ENCODE results near the gene DPP4. TPM values are rescaled to one million over a fixed set of nuclear protein-coding genes. Genes with fewer than 3 reads are reported as not detected.

The DPP4 gene
- not detected in 2 replicates for total RNA-seq
- long read RNA-seq: 0 reads

DNA sequence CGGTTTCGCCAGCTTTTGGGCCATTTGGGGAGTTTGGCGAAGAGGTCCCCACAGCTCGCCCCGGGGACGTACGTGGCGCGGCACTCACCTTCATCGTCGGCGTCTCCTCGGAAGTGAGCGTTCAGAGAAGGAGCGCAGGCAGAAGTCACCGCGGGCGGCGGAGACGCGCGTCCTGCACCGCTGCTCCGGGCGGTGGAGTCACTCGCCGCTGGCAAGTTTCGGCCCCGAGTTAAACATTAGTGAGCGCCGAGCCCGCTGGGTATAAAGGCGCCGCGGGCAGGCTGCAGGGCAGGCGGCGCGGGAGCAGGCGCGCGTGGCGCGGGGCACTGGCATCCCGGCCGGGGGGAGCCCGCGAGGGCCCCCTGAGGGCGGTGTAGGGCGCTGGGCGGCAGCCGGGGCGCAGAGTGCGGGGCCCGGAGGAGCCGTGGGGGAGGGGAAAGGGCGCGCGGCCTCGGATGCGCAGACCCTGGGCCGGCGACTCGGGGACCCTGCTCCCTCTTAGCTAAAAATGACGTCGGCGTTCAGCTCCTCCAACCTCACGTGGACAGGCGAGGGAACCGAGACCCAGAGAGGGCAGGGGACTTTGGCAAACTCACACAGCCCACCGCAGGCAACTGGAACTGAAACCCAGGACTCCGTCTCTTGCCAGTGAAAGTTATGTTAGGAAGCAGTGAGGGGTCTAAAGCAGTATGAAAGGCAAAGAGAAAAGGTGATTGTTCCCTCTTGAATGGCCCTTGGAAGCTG, at the start of gene DPP4:
Gene DPP4, minus strand, starts transcription at position 328 of the 744 bp plus-strand sequence. Its CDS starts 234 bp downstream, at position 94.
- Mint-ChIP-seq H3K27me3 (ENCODE audit: unreplicated experiment) (peaks cover 30% of the 10 kb centered on the region), H3K4me3 (ENCODE audit: unreplicated experiment) (peak within 1 kb of the TSS; percentile 67), H3K9me3 (ENCODE audit: unreplicated experiment) (no peaks in the 10 kb centered on the region), H3K36me3 (ENCODE audit: unreplicated experiment) (no peaks in the 10 kb centered on the region), H3K4me1 (ENCODE audit: unreplicated experiment) (peaks cover 17% of the 10 kb centered on the region), H3K27ac (ENCODE audit: unreplicated experiment) (no peak within 1 kb of the TSS)
- TF ChIP-seq CTCF (IDR thresholded peaks at IDR 0.05): no peak
- DNase-seq (ENCODE audit: extremely low spot score, unreplicated experiment): no peak

GRCh38 chr2:162118166-162119031, 44.4 kb upstream of the DPP4 start:
- no peaks in the 10 kb centered on the region for H3K36me3 Mint-ChIP-seq (ENCODE audit: unreplicated experiment)
- H3K4me1 Mint-ChIP-seq (ENCODE audit: unreplicated experiment): peaks cover 6% of the 10 kb centered on the region
- peaks cover 3% of the 10 kb centered on the region for H3K27me3 Mint-ChIP-seq (ENCODE audit: unreplicated experiment)
- no peak overlapping the region for H3K4me3 Mint-ChIP-seq (ENCODE audit: unreplicated experiment)
- no peak for DNase-seq (ENCODE audit: extremely low spot score, unreplicated experiment)
- H3K9me3 Mint-ChIP-seq (ENCODE audit: unreplicated experiment): peaks cover 8% of the 10 kb centered on the region
- no peak for TF ChIP-seq CTCF (IDR thresholded peaks at IDR 0.05)
- no peak overlapping the region for H3K27ac Mint-ChIP-seq (ENCODE audit: unreplicated experiment)

GRCh38 chr2:162116352-162116751, 42.3 kb upstream of the DPP4 start:
- H3K36me3 Mint-ChIP-seq (ENCODE audit: unreplicated experiment): no peaks in the 10 kb centered on the region
- H3K27me3 Mint-ChIP-seq (ENCODE audit: unreplicated experiment): peaks cover 7% of the 10 kb centered on the region
- no peak for DNase-seq (ENCODE audit: extremely low spot score, unreplicated experiment)

GRCh38 chr2:162115076-162115475, 41.1 kb upstream of the DPP4 start:
- no peak for DNase-seq (ENCODE audit: extremely low spot score, unreplicated experiment)
- Mint-ChIP-seq H3K4me3 (ENCODE audit: unreplicated experiment) (no peak overlapping the region), H3K36me3 (ENCODE audit: unreplicated experiment) (no peaks in the 10 kb centered on the region), H3K9me3 (ENCODE audit: unreplicated experiment) (peaks cover 8% of the 10 kb centered on the region), H3K27ac (ENCODE audit: unreplicated experiment) (no peak overlapping the region), H3K4me1 (ENCODE audit: unreplicated experiment) (peaks cover 6% of the 10 kb centered on the region), H3K27me3 (ENCODE audit: unreplicated experiment) (peaks cover 8% of the 10 kb centered on the region)
- TF ChIP-seq CTCF (IDR thresholded peaks at IDR 0.05): no peak

More at GRCh38 chr2:162116352-162116751, 42.3 kb upstream of the DPP4 start:
- no peak for TF ChIP-seq CTCF (IDR thresholded peaks at IDR 0.05)
- Mint-ChIP-seq H3K27ac (ENCODE audit: unreplicated experiment) (no peak overlapping the region), H3K4me3 (ENCODE audit: unreplicated experiment) (no peak overlapping the region), H3K4me1 (ENCODE audit: unreplicated experiment) (peaks cover 6% of the 10 kb centered on the region), H3K9me3 (ENCODE audit: unreplicated experiment) (peaks cover 8% of the 10 kb centered on the region)

DNA sequence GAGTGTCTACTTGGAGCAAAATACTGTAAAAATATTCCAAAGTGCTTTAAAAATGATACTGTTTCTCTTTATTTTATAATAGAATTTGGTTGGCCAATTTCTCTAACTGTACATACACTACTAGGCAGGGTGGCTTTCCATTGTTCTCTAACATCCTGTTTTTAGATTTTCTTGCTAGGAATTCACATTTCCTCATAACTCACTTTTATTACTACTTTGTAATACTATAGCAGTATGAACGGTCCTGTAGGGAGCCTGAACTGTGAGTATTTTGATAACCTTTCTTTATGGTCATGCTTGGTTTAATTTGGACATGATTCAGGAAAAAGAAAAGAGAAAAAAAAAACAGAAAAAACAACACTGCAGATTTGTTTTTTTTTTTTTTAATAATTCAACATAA, 40.3 kb upstream of the DPP4 start:
- H3K27ac Mint-ChIP-seq (ENCODE audit: unreplicated experiment): no peak overlapping the region

More for the DNA sequence above, 40.3 kb upstream of the DPP4 start:
- Mint-ChIP-seq H3K4me3 (ENCODE audit: unreplicated experiment) (no peak overlapping the region), H3K9me3 (ENCODE audit: unreplicated experiment) (peaks cover 8% of the 10 kb centered on the region), H3K4me1 (ENCODE audit: unreplicated experiment) (peaks cover 6% of the 10 kb centered on the region), H3K36me3 (ENCODE audit: unreplicated experiment) (no peaks in the 10 kb centered on the region), H3K27me3 (ENCODE audit: unreplicated experiment) (peaks cover 10% of the 10 kb centered on the region)
- no peak for DNase-seq (ENCODE audit: extremely low spot score, unreplicated experiment)
- no peak for TF ChIP-seq CTCF (IDR thresholded peaks at IDR 0.05)
